Stimulated activated CD8-positive, alpha-beta memory T cell treated with anti-CD3 and anti-CD28 coated beads, Interleukin-12 subunit alpha, Interleukin-12 subunit beta, amount 100 ng/mL, for 4 hours (primary cell): ENCODE measurements around the gene NOCT.
"Not testable (repeated sequence)": the region's sequence is repeated elsewhere in the genome, so short reads cannot be mapped to it uniquely, and the experiment has no call there.

Source experiments
- DNase-seq: peaks from one replicate; pipeline ENCODE4 v3.0.0-alpha.2; 2020; ENCODE audit warnings: low read depth

Gene NOCT

DNA sequence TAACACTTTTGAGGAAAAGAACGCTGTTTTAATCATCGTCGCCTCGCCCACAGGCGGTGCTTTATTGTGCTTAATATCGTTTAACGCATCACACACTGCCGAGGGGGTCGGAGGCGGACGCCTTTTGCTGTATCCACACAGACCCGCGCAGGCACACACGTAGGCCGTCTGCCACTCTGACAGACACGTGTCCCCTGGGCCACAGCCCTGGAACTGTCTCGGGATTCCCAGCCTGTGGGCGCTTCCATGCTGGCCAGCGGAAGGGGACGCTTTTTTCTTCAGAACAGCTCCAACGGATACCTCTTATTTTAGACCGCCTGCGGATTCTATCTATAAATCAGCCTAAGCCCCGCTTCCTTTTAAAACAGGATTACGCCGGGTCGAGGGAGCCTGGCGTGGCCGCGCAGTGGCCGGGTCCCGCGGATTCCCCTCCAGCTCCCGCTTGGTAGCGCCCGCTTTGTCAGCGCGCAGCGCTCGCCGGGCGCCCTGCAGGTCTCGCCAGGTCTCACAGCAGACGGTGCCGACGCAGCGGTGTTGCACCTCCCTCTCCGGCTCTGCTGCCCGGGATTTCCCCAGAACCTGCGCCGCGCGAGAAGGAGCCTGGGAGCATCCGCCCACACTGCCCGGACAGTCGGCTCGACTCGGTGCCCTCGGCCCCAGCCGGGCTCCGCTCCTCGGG lies at the start of gene NOCT:
TSS of gene NOCT (plus strand) at position 513 of the 679 bp plus-strand sequence. CDS start 201 bp downstream, outside the sequence.
- DNase-seq, result peak; percentile 85

- DNase-seq, result no peak
Observed at GRCh38 chr4:138967313-138967712, 48.3 kb upstream of the NOCT start.

DNA sequence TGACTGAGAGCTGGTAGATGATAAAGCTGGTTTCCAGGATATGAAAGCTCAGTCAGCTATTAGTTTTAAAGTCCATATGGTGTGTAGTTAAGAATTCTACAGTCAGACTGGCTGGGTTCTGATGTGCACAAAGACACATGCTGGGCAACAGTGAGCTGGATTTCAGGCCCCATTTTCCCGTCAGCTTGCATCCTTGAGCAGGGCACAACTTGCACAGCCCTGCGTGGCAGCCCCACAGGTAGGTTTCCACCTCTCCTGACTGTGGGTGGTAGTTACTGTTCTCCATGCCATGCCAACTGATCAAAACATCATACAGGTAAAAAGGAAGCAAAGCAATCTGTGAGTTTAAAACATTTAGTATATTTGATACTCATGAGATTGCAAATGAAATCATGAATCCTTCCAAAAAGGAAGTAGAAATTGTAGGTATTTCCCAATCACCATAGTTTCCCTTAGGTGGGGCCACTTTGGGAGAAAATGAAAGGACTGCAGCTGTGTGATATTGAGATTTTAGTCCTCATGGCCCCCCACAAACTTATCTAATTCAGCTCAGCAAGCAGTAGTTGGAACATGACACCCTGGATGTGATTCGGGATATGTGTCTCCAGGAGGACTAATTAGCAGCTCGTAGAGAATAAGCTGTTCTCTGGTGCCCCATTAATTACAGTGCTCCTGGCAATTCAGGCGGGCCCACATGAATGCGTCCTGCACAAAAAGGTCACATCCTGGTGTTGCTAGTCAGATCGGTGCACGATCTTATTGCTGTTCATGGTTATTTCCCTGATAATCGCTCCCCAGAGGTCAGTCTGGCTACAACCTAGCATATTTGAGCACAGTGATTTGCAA lies 42.4 kb upstream of the NOCT start:
- no peak for DNase-seq

GRCh38 chr4:138975225-138975624 lies 40.4 kb upstream of the NOCT start:
- no peak for DNase-seq

DNA sequence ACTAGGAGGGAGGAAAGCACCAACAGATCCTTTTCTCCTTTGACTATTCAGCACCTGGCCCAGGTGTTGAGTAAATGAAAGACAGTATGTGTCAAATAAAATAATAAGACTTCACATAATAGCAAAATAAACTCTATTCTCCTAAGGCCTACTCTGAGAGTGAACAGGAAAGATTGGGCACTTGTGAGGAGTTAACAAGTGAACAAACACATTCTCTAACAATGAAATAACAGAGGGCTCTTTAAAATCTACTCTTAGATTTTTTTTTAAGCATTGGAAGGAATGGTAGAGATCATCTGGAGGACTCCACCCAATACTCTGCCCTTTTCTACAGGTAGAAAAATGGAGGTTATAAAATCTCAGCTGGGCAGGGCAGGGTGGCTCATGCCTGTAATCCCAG lies 39.1 kb upstream of the NOCT start:
- no peak for DNase-seq

- DNase-seq, result no peak
Observed at GRCh38 chr4:138977524-138977923, 38.1 kb upstream of the NOCT start.

- DNase-seq, result no peak
Observed at GRCh38 chr4:138978028-138978585, 37.5 kb upstream of the NOCT start.

GRCh38 chr4:138978600-138978999 lies 37.0 kb upstream of the NOCT start:
- no peak for DNase-seq

DNA sequence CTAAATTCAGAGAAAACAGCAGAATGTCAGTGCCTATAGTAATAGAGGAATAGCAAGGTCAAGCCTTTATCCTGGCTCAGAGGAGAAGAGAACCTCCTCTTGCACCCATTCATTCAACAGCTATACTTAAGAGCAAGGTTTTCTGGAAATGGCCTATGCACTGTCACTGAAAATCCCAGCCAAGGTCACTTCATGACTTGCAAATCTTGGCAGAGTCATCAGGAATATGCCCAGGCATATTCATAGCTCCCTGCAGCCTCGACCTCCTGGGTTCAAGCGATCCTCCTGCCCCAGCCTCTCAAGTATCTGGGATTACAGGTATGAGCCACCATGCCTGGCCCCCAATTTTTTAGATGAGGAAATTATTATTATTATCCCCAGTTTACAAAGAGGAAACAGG lies 35.8 kb upstream of the NOCT start:
- DNase-seq, result no peak

DNA sequence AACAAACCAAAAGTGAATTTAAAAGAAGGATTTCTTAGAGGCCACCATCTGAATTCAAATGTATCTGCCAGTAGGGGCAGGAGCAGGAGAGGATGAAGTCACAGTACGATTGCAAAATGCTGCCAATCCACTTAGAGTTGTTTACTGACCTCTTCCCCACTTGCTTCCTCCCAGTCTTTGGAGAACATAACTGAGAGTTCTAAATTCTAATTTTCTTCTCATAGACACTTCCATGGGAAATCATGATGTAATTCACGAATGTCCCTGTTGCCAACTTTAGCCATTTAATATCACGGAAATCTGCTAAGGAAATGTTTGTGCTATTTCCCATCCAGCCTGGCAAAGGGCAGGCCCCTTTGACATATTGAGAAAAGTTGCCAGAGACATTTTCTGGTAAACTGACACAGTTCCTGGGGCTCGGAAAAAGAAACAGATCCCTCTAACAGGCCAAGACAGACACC lies 33.6 kb upstream of the NOCT start:
- no peak for DNase-seq

DNA sequence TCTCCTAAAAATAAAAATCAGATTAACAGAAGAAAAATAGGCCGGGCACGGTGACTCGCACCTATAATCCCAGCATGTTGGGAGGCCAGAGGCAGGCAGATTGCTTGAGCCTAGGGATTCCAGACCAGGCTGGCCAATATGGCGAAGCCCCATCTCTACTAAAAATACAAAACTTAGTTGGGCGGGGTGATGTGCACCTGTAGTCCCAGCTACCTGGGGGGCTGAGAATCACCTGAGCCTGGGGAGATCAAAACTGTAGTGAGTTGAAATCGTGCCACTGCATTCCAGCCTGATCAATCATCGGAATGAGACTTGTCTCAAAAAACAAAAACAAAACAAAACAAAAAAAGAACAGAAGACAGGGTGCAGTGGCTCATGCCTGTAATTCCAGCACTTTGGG lies 32.8 kb upstream of the NOCT start:
- no peak for DNase-seq

DNA sequence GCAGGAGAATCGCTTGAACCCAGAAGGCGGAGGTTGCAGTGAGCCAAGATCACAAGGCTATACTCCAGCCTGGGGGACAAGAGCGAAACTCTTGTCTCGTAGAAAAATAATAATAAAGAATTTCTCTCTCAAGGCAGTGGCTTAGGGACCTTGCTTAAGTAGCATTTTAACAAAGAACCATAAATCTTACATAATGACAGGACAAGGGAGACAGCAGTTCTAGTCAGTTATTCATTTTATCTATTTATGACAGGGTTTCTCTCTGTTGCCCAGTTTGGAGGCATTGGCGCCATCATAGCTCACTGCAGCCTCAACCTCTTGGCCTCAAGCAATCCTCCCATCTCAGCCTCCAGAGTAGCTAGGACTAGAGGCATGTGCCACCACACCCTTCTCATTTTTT lies 31.9 kb upstream of the NOCT start:
- no peak for DNase-seq

DNA sequence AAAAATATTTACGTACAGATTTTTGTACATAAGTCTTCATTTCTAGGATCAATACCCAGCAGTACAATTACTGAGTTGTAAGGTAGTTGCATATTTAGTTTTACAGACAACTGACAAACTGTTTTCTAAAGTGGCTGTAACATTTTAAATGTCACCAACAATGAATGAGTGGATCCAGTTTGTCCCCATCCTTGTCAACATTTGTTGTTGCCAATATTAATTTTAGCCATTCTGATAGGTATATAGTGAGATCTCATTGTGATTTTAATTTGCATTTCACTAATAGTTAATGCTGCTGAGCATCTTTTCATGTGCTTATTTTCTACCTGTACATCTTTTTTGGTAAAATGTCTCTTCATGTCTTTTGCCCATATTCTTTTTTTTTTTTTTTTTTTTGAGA lies 30.9 kb upstream of the NOCT start:
- no peak for DNase-seq

- no peak for DNase-seq
Observed at GRCh38 chr4:138992676-138993075, 22.9 kb upstream of the NOCT start.

- no peak for DNase-seq
Observed at GRCh38 chr4:138996090-138996489, 19.5 kb upstream of the NOCT start.

GRCh38 chr4:138999666-139000065 lies 15.9 kb upstream of the NOCT start:
- no peak for DNase-seq

- DNase-seq, result not testable (repeated sequence)
Observed at GRCh38 chr4:139000134-139000533, 15.4 kb upstream of the NOCT start.

- not testable (repeated sequence) for DNase-seq
Observed at GRCh38 chr4:139001430-139001829, 14.2 kb upstream of the NOCT start.

DNA sequence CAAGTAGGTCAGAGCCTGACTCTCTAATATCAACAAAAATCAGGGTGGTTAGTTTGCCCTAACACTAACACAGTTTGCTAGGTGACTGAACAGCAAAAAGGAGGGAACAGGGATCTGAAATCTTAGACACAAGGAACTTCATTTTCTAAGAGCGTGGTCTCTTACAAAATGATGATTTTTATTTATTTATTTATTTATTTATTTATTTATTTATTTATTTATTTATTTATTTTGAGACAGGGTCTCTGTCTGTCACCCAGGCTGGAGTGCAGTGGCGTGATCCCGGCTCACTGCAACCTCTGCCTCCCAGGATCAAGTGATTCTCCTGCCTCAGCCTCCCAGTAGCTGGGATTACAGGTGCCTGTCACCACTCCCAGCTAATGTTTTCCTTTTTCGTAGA lies 11.9 kb upstream of the NOCT start:
- not testable (repeated sequence) for DNase-seq

GRCh38 chr4:139005774-139006173 lies 9.8 kb upstream of the NOCT start:
- no peak for DNase-seq

GRCh38 chr4:139007640-139008039 lies 7.9 kb upstream of the NOCT start:
- DNase-seq, result no peak

GRCh38 chr4:139008278-139008677 lies 7.3 kb upstream of the NOCT start:
- DNase-seq, result not testable (repeated sequence)

GRCh38 chr4:139009702-139010101 lies 5.9 kb upstream of the NOCT start:
- DNase-seq, result no peak
